Liver (tissue), 3 donors: ENCODE measurements around the gene OSBP2.

Experiments
- ATF3 ChIP-seq: IDR thresholded peaks from 2 replicates; pipeline ENCODE4 v1.6.1; 2016; ENCODE audit warnings: antibody characterized with exemption
- CTCF ChIP-seq: fragments of 150-350 bp; IDR thresholded peaks from 2 replicates; pipeline ENCODE4 v1.5.1; 2017; ENCODE audit warnings: improper control_type of control experiment, low read depth, low read length; ENCODE audit not compliant: missing input control
- EGR1 ChIP-seq, 2 donors: IDR thresholded peaks; 2 replicates each; pipeline ENCODE4 v1.6.1; 2016 to 2018; ENCODE audit warnings: antibody characterized with exemption in 2 of 2, low read depth in 2 of 2
- GABPA ChIP-seq, 2 donors: IDR thresholded peaks in 1 of 2; conservative IDR thresholded peaks in 1 of 2; 2 replicates each; pipeline ENCODE4 v1.6.1; 2016; ENCODE audit warnings: antibody characterized with exemption in 2 of 2, mild to moderate bottlenecking in 1 of 2, moderate library complexity in 1 of 2
- MAX ChIP-seq: IDR thresholded peaks from 2 replicates; pipeline ENCODE4 v1.6.1; 2016; ENCODE audit warnings: antibody characterized with exemption
- RAD21 ChIP-seq, 2 donors: IDR thresholded peaks; 2 replicates each; pipeline ENCODE4 v1.6.1; 2016; ENCODE audit warnings: antibody characterized with exemption in 2 of 2, mild to moderate bottlenecking in 2 of 2
- REST ChIP-seq: IDR thresholded peaks from 2 replicates; pipeline ENCODE4 v1.6.1; 2016; ENCODE audit warnings: antibody characterized with exemption, mild to moderate bottlenecking
- TAF1 ChIP-seq: conservative IDR thresholded peaks from 2 replicates; pipeline ENCODE4 v1.6.1; 2016; ENCODE audit warnings: antibody characterized with exemption, mild to moderate bottlenecking
- YY1 ChIP-seq: IDR thresholded peaks from 2 replicates; pipeline ENCODE4 v1.6.1; 2016; ENCODE audit warnings: antibody characterized with exemption, mild to moderate bottlenecking
- ZBTB33 ChIP-seq: IDR thresholded peaks from 2 replicates; pipeline ENCODE4 v1.6.1; 2016; ENCODE audit warnings: antibody characterized with exemption
- donor health status: healthy.
- donor health status: healthy.

DNA sequence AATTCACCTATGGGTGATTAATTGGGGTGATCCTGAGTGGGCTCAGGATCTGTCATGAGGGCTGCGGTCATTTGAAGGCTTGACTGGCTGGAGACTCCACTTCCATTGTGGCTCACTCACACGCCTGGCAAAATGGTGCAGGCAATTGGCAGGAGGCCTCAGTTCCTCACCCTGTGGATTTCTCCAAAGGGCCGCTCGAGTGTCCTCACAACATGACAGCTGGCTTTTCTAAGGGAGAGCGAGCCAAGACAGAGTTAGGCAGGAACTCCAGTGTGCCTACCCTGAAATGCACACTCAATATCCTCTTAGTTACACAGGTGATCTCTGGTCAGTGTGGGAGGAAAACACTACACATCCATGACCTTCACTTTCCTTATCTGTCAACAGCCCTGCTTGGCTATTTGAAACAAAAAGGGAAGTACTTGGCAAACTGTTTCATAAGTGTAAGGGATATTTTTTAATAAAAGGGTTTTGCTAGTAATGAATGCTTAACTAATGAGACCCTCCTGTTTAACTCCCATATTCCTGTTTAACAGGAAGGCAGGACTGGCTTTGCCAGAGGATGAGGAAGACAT is 25.7 kb downstream of the OSBP2 start:
- TF ChIP-seq MAX (no peak), CTCF (no peak), REST (no peak), ZBTB33 (no peak), EGR1 (IDR thresholded peaks at IDR 0.05; ENCODE audit: low read depth in 2 of 2) (no peak), TAF1 (no peak), YY1 (no peak), RAD21 (IDR thresholded peaks at IDR 0.05) (no peak), GABPA (IDR thresholded peaks at IDR 0.05 in 1 of 2, conservative IDR thresholded peaks at IDR 0.05 in 1 of 2) (no peak), ATF3 (no peak)
